SK-N-SH (cell line): ENCODE results near the gene CD79A. TPM values are rescaled to one million over a fixed set of nuclear protein-coding genes. Genes with fewer than 3 reads are reported as not detected.

Source experiments
- CTCF ChIA-PET: fragments of 300-600, 350-600 bp; formaldehyde crosslinking; extraction: SDS; loops from one replicate; lab custom pipeline; 2021; lab: Yijun Ruan, JAX
- POLR2A ChIA-PET: fragments of 350-600 bp; sonication (Branson Sonifier 250); formaldehyde crosslinking; extraction: SDS; loops from one replicate; lab custom pipeline; 2020; ENCODE audit warnings: antibody characterized with exemption, inconsistent platforms; lab: Yijun Ruan, JAX
- DNase-seq: peaks from one replicate; pipeline ENCODE4 v3.0.0; 2012
- H2AFZ ChIP-seq: fragments of 200-600 bp; sonication (generic); 2 replicates; pipeline ENCODE4 v1.8.1; 2016; ENCODE audit warnings: antibody characterized with exemption, mild to moderate bottlenecking, low read depth
- H3F3A ChIP-seq: fragments of 200-600 bp; sonication (generic); replicated peaks from 2 replicates; pipeline ENCODE3; 2016; ENCODE audit warnings: antibody characterized with exemption, mild to moderate bottlenecking; ENCODE audit not compliant: insufficient read depth
- H3K27ac ChIP-seq, 2 experiments: fragments of 200-500 bp in 1 of 2; fragments of 200-600 bp in 1 of 2; sonication (Bioruptor generic) in 1 of 2; sonication (generic), shearing (Covaris generic) in 1 of 2; 2 replicates each; pipeline versions ENCODE4 v1.5.1 to v1.6.1; 2014 to 2016; ENCODE audit warnings: low read depth in 2 of 2, inconsistent platforms in 1 of 2, low read length in 1 of 2, mild to moderate bottlenecking in 1 of 2, mixed read lengths in 1 of 2
- H3K27me3 ChIP-seq: fragments of 200-600 bp; sonication (generic), shearing (Covaris generic); 2 replicates; pipeline ENCODE4 v1.6.1; 2016; ENCODE audit warnings: mixed run types; ENCODE audit not compliant: insufficient read depth
- H3K36me3 ChIP-seq, 2 experiments: fragments of 200-500 bp in 1 of 2; fragments of 200-600 bp in 1 of 2; sonication (Bioruptor generic) in 1 of 2; sonication (generic) in 1 of 2; replicated peaks in 1 of 2; 2 replicates each; pipeline versions ENCODE3 to v1.5.1; 2014 to 2016; ENCODE audit warnings: low read length in 1 of 2, mild to moderate bottlenecking in 1 of 2; ENCODE audit not compliant: insufficient read depth in 2 of 2, control insufficient read depth in 1 of 2
- H3K4me1 ChIP-seq, 2 experiments: fragments of 200-500 bp in 1 of 2; fragments of 200-600 bp in 1 of 2; sonication (Bioruptor generic) in 1 of 2; sonication (generic), shearing (Covaris generic) in 1 of 2; 2 replicates each; pipeline versions ENCODE4 v1.5.1 to v1.6.1; 2014 to 2016; ENCODE audit warnings: low read depth in 1 of 2, low read length in 1 of 2, mixed run types in 1 of 2; ENCODE audit not compliant: insufficient read depth in 2 of 2, control insufficient read depth in 1 of 2
- H3K4me2 ChIP-seq: fragments of 200-600 bp; sonication (generic), shearing (Covaris generic); 2 replicates; pipeline ENCODE4 v1.6.1; 2017; ENCODE audit warnings: mixed run types
- H3K4me3 ChIP-seq, 2 experiments: fragments of 200-500 bp in 1 of 2; fragments of 200-600 bp in 1 of 2; sonication (Bioruptor generic) in 1 of 2; sonication (generic), shearing (Covaris generic) in 1 of 2; 2 replicates each; pipeline versions ENCODE4 v1.5.1 to v1.8.1; 2014 to 2016; ENCODE audit warnings: low read depth in 2 of 2, inconsistent platforms in 1 of 2, low read length in 1 of 2, mild to moderate bottlenecking in 1 of 2, mixed read lengths in 1 of 2, moderate library complexity in 1 of 2
- H3K79me2 ChIP-seq: fragments of 200-600 bp; sonication (generic); 2 replicates; pipeline ENCODE4 v1.8.1; 2017; ENCODE audit warnings: mild to moderate bottlenecking; ENCODE audit not compliant: insufficient read depth
- H3K9ac ChIP-seq: fragments of 200-600 bp; sonication (generic); 2 replicates; pipeline ENCODE4 v1.6.1; 2017; ENCODE audit warnings: mixed run types
- H3K9me2 ChIP-seq: fragments of 200-600 bp; sonication (generic); 2 replicates; pipeline ENCODE4 v1.6.1; 2017; ENCODE audit warnings: mixed run types
- H3K9me3 ChIP-seq: fragments of 200-600 bp; sonication (generic); 2 replicates; pipeline ENCODE4 v1.6.1; 2017; ENCODE audit warnings: mixed run types, mild to moderate bottlenecking, moderate library complexity
- H4K20me1 ChIP-seq: fragments of 200-600 bp; sonication (generic); 2 replicates; pipeline ENCODE4 v1.6.1; 2017; ENCODE audit warnings: mild to moderate bottlenecking, mixed run types; ENCODE audit not compliant: insufficient read depth
- CHD2 ChIP-seq: fragments of 150-350 bp; IDR thresholded peaks from 2 replicates; pipeline ENCODE4 v1.6.1; 2018; ENCODE audit warnings: low read length; ENCODE audit not compliant: partially characterized antibody
- GABPA ChIP-seq: IDR thresholded peaks from 2 replicates; pipeline ENCODE4 v1.4.0; 2012; ENCODE audit warnings: low read depth, mild to moderate bottlenecking
- MXI1 ChIP-seq: IDR thresholded peaks from 2 replicates; pipeline ENCODE4 v1.6.1; 2012; ENCODE audit warnings: mild to moderate bottlenecking, low read depth, low read length, improper control_type of control experiment
- POLR2AphosphoS5 ChIP-seq: IDR thresholded peaks from 2 replicates; pipeline ENCODE4 v1.6.1; 2012; ENCODE audit warnings: low read depth, low read length
- RAD21 ChIP-seq: IDR thresholded peaks from 2 replicates; pipeline ENCODE4 v1.6.1; 2012; ENCODE audit warnings: mild to moderate bottlenecking, low read length
- RXRA ChIP-seq: IDR thresholded peaks from 2 replicates; pipeline ENCODE4 v1.4.0; 2012; ENCODE audit warnings: low read depth, mild to moderate bottlenecking, borderline replicate concordance
- SIN3A ChIP-seq: IDR thresholded peaks from 2 replicates; pipeline ENCODE4 v1.6.1; 2012; ENCODE audit warnings: low read depth, mild to moderate bottlenecking, low read length, moderate library complexity, borderline replicate concordance
- WGBS: methylation state at CpG from one replicate; pipeline ENCODE4 v1.1.6; 2017; ENCODE audit warnings: low lambda C conversion rate; 5-methylcytosine and 5-hydroxymethylcytosine counted together
- polyA plus RNA-seq, 3 experiments: library from polyadenylated mRNA; depleted of rRNA; stranded (reverse); fragments of >200 nt; gene quantifications; 2 replicates each; pipeline ENCODE4 v1.2.3, GENCODE V29; 2012
- TF ChIP-seq, protein P1 (sequence below): IDR thresholded peaks from 2 replicates; pipeline ENCODE4; 2012
- TF ChIP-seq, protein P2 (sequence below): IDR thresholded peaks from 2 replicates; pipeline ENCODE4 v1.6.1; 2012; ENCODE audit warnings: mild to moderate bottlenecking, low read depth, low read length, moderate library complexity
- TF ChIP-seq, protein P3 (sequence below): IDR thresholded peaks from 2 replicates; pipeline ENCODE4 v1.4.0; 2012; ENCODE audit warnings: low read depth

Gene CD79A
- polyA plus RNA-seq, 1 of the 3 experiments (the other 2 are of a cell fraction) = 0.20 TPM

DNA sequence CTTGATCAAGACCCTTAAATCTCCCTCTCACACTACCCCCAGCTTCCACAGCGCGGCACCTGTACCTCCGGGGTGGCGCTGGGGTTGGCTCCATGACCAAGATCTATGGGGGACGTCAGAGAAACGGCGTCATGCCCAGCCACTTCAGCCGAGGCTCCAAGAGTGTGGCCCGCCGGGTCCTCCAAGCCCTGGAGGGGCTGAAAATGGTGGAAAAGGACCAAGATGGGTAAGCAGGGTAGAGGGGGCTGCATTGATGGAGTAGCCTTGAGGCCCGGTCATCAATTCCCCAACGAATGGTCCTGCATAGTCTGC is 8.1 kb upstream of the CD79A start (continued):
- TF ChIP-seq, protein P1, sequence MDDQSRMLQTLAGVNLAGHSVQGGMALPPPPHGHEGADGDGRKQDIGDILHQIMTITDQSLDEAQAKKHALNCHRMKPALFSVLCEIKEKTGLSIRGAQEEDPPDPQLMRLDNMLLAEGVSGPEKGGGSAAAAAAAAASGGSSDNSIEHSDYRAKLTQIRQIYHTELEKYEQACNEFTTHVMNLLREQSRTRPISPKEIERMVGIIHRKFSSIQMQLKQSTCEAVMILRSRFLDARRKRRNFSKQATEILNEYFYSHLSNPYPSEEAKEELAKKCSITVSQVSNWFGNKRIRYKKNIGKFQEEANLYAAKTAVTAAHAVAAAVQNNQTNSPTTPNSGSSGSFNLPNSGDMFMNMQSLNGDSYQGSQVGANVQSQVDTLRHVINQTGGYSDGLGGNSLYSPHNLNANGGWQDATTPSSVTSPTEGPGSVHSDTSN = no peak
- TF ChIP-seq, protein P2, sequence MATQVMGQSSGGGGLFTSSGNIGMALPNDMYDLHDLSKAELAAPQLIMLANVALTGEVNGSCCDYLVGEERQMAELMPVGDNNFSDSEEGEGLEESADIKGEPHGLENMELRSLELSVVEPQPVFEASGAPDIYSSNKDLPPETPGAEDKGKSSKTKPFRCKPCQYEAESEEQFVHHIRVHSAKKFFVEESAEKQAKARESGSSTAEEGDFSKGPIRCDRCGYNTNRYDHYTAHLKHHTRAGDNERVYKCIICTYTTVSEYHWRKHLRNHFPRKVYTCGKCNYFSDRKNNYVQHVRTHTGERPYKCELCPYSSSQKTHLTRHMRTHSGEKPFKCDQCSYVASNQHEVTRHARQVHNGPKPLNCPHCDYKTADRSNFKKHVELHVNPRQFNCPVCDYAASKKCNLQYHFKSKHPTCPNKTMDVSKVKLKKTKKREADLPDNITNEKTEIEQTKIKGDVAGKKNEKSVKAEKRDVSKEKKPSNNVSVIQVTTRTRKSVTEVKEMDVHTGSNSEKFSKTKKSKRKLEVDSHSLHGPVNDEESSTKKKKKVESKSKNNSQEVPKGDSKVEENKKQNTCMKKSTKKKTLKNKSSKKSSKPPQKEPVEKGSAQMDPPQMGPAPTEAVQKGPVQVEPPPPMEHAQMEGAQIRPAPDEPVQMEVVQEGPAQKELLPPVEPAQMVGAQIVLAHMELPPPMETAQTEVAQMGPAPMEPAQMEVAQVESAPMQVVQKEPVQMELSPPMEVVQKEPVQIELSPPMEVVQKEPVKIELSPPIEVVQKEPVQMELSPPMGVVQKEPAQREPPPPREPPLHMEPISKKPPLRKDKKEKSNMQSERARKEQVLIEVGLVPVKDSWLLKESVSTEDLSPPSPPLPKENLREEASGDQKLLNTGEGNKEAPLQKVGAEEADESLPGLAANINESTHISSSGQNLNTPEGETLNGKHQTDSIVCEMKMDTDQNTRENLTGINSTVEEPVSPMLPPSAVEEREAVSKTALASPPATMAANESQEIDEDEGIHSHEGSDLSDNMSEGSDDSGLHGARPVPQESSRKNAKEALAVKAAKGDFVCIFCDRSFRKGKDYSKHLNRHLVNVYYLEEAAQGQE = no peak
- TF ChIP-seq CHD2 (no peak), RAD21 (no peak), POLR2AphosphoS5 (no peak), RXRA (no peak), GABPA (no peak), MXI1 (no peak)
- TF ChIP-seq, protein P3, sequence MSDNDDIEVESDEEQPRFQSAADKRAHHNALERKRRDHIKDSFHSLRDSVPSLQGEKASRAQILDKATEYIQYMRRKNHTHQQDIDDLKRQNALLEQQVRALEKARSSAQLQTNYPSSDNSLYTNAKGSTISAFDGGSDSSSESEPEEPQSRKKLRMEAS = no peak
- TF ChIP-seq, all 33 proteins: peak for 0

DNA sequence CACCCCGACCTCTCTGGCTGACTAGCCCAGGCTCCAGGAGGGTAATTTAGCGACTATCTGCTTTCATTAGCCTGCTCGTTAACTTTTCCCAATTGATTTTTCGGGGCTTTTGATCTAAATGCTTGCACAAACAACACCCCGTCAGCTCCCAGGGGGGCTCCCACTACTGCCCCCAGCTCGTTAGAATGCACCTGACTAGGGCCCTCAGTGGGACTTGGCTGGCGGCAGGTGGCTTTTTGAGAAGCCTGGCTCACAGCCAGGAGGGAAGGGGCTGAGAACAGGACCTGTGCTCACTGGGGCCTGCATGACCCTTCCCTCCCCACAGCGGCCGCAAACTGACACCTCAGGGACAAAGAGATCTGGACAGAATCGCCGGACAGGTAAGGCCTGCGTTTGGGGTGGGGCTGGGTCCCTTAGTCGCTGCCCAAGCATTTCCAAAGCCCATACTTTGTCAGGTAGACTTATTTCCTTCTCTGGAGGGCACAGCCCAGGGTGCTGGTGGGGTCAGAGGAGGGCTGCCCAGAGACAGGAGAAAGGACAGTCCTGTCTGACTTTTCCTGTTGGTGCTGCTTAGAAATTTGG is 7.6 kb upstream of the CD79A start:
- Histone ChIP-seq H3K27me3 (no peaks in the 10 kb centered on the region), H3K27ac (no peak overlapping the region), H3K4me1 (peaks cover 4 to 8% of the 10 kb centered on the region in 2 experiments; a peak in 2 of 4 replicates), H4K20me1 (peaks cover 89% of the 10 kb centered on the region), H3K9me3 (no peaks in the 10 kb centered on the region), H3K79me2 (peaks cover 40% of the 10 kb centered on the region), H2AFZ (no peak overlapping the region), H3K4me3 (no peak overlapping the region), H3K4me2 (no peak overlapping the region), H3F3A (peaks cover 91% of the 10 kb centered on the region), H3K36me3 (peaks cover 55 to 64% of the 10 kb centered on the region in 2 experiments), H3K9ac (no peak overlapping the region), H3K9me2 (no peaks in the 10 kb centered on the region)
- no peak for DNase-seq
- ChIA-PET CTCF (interaction anchor here (1.0 to 1.4 kb wide), 3 partner anchors 34 to 88 kb away, joined by 3 to 8 read pairs (median 6); no protein-coding TSS in a partner anchor), POLR2A (interaction anchor here (2.3 kb wide), 1 partner anchor 9 kb away, joined by 8 read pairs; the partner anchor contains the start of gene RPS19)
- no peak for TF ChIP-seq MXI1
- TF ChIP-seq SIN3A = no peak
- WGBS = 92% methylated on average over 13 of the region's 13 CpGs
